Measurements from ENCODE around the gene LRRC36. TPM values are rescaled to one million over a fixed set of nuclear protein-coding genes. Genes with fewer than 3 reads are reported as not detected.
"Not testable (repeated sequence)": the region's sequence is repeated elsewhere in the genome, so short reads cannot be mapped to it uniquely, and the experiment has no call there.

The LRRC36 gene
- total RNA-seq, 1 donor from 2014 or later: 42.1 TPM

DNA sequence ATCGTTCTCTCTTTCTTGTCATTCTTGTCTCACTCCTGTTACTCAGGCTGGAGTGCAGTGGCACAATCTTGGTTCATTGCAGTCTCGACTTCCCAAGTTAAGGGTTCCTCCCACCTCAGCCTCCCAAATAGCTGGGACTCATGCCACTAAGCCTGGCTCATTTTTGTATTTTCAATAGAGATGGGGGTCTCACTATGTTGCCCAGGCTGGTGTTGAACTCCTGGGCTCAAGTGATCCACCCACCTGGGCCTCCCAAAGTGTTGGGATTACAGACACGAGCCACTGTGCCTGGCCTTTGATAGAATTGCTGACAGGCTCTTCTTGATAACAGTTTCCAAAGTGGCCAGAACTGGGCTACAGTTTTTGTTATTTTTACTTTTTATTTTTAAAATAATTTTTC is 34.4 kb downstream of the LRRC36 start:
- Histone ChIP-seq H3K36me3 (no peaks in the 10 kb centered on the region), H3K4me3 (no peak overlapping the region), H3K9me3 (no peaks in the 10 kb centered on the region), H3K4me1 (peaks cover 23% of the 10 kb centered on the region), H3K27ac (no peak overlapping the region), H3K27me3 (ENCODE audit: low read depth) (no peaks in the 10 kb centered on the region)
- DNase-seq: no peak
- TF ChIP-seq, protein P1, sequence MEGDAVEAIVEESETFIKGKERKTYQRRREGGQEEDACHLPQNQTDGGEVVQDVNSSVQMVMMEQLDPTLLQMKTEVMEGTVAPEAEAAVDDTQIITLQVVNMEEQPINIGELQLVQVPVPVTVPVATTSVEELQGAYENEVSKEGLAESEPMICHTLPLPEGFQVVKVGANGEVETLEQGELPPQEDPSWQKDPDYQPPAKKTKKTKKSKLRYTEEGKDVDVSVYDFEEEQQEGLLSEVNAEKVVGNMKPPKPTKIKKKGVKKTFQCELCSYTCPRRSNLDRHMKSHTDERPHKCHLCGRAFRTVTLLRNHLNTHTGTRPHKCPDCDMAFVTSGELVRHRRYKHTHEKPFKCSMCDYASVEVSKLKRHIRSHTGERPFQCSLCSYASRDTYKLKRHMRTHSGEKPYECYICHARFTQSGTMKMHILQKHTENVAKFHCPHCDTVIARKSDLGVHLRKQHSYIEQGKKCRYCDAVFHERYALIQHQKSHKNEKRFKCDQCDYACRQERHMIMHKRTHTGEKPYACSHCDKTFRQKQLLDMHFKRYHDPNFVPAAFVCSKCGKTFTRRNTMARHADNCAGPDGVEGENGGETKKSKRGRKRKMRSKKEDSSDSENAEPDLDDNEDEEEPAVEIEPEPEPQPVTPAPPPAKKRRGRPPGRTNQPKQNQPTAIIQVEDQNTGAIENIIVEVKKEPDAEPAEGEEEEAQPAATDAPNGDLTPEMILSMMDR (IDR thresholded peaks at IDR 0.05): no peak
- ATAC-seq: no peak
- intact Hi-C loops (cut with DNase I): no loop called here

DNA sequence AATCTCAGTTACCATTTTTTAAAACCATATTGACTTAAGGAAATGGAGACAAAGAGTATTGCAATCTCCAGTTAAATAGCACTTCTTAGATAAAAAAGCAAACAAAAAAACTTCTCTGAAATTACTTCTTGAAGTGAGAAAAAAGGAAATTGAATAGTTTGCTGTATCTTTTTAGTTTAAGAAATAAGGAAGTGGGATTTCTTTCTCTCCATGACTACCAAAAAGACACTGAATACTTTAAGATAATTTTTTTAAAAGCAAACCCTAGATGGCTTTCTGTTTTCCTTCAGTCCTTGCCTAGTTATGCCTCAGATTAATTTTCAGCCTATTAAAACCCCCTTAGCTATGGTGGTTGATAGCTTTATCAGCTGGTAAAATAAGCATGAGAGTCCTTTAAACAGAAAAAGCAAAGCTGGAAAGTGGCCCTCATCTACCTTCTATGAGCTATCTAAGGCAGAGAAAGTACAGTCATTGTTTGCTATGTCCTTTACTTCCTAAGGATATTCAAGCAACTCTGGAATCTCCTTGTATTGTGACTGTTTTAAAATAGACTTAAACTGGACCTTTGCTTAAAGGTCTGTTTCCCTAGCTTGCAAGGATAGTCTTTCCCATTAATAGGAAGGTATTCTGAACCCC is 38.1 kb downstream of the LRRC36 start:
- intact Hi-C loops (cut with DNase I): no loop called here

DNA sequence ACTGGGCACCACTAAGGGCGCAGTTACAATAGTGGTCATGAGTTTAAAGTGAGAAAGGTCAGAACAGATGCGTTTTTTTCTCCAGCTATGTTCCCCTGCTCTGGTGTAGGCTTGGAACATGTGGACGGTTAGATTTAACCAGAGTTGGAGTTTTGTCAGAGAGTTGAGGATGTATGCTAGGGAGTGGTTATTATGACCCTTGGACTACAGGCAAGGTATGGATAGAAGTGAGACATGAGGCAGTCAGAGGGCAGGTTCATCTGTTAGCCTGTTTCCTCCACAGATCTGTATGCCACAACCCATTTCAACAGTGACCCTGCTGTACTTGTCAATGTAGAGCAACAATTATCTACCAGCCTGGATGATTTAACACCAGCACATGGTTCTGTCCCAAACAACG is 44.0 kb downstream of the LRRC36 start:
- no peak for DNase-seq
- intact Hi-C loops (cut with DNase I): no loop called here

More for the DNA sequence above, 38.1 kb downstream of the LRRC36 start:
- Histone ChIP-seq H3K27ac (peak overlapping the region; percentile 66), H3K4me3 (peak overlapping the region; percentile 24), H3K9me3 (no peaks in the 10 kb centered on the region), H3K27me3 (ENCODE audit: low read depth) (no peaks in the 10 kb centered on the region), H3K4me1 (peaks cover 23% of the 10 kb centered on the region), H3K36me3 (no peaks in the 10 kb centered on the region)
- ATAC-seq: peak; percentile 74 to 89
- DNase-seq: no peak
- TF ChIP-seq, protein P1 (IDR thresholded peaks at IDR 0.05): no peak

DNA sequence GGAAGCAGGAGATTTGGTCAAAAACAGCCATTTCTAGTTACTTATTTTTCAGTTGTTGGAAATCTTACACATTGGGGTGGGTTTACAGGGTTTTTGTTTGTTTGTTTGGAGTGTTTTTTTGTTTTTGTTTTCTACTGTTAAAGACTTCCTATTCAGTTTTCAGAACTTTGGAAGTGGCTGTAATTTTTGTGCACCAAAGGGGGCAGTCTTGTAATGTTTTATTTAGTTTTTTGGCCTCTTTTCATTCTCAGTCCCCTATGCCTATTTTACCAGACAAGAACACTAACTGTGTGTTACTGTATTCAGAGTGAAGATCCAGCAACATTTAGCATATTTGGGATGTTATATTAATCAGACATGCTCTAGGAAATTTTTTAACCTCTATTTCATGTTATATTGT is 46.0 kb downstream of the LRRC36 start:
- Histone ChIP-seq H3K27me3 (ENCODE audit: low read depth) (no peaks in the 10 kb centered on the region), H3K36me3 (no peaks in the 10 kb centered on the region), H3K27ac (no peak overlapping the region), H3K9me3 (no peaks in the 10 kb centered on the region), H3K4me3 (no peak overlapping the region), H3K4me1 (no peaks in the 10 kb centered on the region)
- TF ChIP-seq, protein P1 (IDR thresholded peaks at IDR 0.05): peak; percentile 37
- intact Hi-C loops (cut with DNase I): no loop called here
- DNase-seq (no peak), ATAC-seq (no peak)

More for the DNA sequence above, 44.0 kb downstream of the LRRC36 start:
- no peak overlapping the region for H3K4me3 ChIP-seq
- no peaks in the 10 kb centered on the region for H3K36me3 ChIP-seq
- no peaks in the 10 kb centered on the region for H3K27me3 ChIP-seq (ENCODE audit: low read depth)
- H3K9me3 ChIP-seq: no peaks in the 10 kb centered on the region
- no peak for ATAC-seq
- no peaks in the 10 kb centered on the region for H3K4me1 ChIP-seq
- TF ChIP-seq, protein P1 (IDR thresholded peaks at IDR 0.05): no peak
- no peak overlapping the region for H3K27ac ChIP-seq

DNA sequence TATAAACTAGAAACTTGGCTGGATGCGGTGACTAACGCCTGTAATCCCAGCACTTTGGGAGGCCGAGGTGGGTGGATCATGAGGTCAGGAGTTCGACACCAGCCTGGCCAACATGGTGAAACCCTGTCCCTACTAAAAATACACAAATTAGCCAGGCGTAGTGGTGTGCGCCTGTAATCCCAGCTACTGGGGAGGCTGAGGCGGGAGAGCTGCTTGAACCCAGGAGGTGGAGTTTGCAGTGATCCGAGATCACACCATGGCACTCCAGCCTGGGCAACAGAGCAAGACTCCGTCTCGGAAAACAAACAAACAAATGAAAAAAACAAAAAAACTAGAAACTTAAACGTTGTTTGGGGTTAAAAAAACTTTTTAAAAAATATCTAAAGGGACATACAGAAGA is 49.4 kb downstream of the LRRC36 start:
- DNase-seq; H3K36me3 ChIP-seq; H3K9me3 ChIP-seq; H3K27me3 ChIP-seq (ENCODE audit: low read depth); H3K4me3 ChIP-seq; ATAC-seq; H3K27ac ChIP-seq; intact Hi-C loops (cut with DNase I); H3K4me1 ChIP-seq: not testable (repeated sequence)

DNA sequence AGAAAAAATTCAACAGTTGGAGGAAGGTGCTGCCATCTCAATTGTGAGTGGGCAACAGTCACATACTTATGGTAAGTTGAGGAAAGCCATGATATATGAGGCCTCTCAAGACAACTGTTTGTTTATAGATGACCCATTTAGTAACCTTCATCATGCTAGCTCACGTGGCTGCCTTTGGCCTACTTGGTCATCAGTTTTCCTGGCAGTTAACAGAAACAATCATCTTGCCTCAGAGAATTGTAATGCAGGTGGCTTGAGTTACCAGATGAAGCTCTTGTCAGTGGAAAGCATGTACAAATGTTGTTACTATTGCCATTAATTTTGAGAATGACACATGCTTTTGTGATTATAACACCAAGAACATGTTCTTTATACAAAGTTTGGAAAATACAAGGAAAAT is 52.0 kb downstream of the LRRC36 start:
- no peaks in the 10 kb centered on the region for H3K27me3 ChIP-seq (ENCODE audit: low read depth)
- H3K36me3 ChIP-seq: no peaks in the 10 kb centered on the region
- DNase-seq (no peak), ATAC-seq (no peak)
- no peaks in the 10 kb centered on the region for H3K4me1 ChIP-seq
- TF ChIP-seq, protein P1 (IDR thresholded peaks at IDR 0.05): no peak
- no peak overlapping the region for H3K4me3 ChIP-seq
- intact Hi-C loops (cut with DNase I): no loop called here
- H3K27ac ChIP-seq: no peak overlapping the region
- no peaks in the 10 kb centered on the region for H3K9me3 ChIP-seq

Measured in lower lobe of right lung (tissue), 2 donors.